ENCODE measurements around the gene RNF38.
"Not testable (repeated sequence)": the region's sequence is repeated elsewhere in the genome, so short reads cannot be mapped to it uniquely, and the experiment has no call there.

Gene RNF38

GRCh38 chr9:36322462-36322861, 77.6 kb downstream of the RNF38 start:
- DNase-seq (ENCODE audit: low read depth): no peak
- TF ChIP-seq, protein P1, sequence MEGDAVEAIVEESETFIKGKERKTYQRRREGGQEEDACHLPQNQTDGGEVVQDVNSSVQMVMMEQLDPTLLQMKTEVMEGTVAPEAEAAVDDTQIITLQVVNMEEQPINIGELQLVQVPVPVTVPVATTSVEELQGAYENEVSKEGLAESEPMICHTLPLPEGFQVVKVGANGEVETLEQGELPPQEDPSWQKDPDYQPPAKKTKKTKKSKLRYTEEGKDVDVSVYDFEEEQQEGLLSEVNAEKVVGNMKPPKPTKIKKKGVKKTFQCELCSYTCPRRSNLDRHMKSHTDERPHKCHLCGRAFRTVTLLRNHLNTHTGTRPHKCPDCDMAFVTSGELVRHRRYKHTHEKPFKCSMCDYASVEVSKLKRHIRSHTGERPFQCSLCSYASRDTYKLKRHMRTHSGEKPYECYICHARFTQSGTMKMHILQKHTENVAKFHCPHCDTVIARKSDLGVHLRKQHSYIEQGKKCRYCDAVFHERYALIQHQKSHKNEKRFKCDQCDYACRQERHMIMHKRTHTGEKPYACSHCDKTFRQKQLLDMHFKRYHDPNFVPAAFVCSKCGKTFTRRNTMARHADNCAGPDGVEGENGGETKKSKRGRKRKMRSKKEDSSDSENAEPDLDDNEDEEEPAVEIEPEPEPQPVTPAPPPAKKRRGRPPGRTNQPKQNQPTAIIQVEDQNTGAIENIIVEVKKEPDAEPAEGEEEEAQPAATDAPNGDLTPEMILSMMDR (IDR thresholded peaks at IDR 0.05; ENCODE audit: insufficient read depth, low read depth, low read length, missing control alignments): no peak
- no peak overlapping the region for H3K4me3 ChIP-seq (ENCODE audit: low read depth, low read length)

GRCh38 chr9:36321903-36322302, 78.2 kb downstream of the RNF38 start:
- not testable (repeated sequence) for DNase-seq (ENCODE audit: low read depth); H3K4me3 ChIP-seq (ENCODE audit: low read depth, low read length)

GRCh38 chr9:36320466-36320865, 79.6 kb downstream of the RNF38 start:
- DNase-seq (ENCODE audit: low read depth): no peak
- TF ChIP-seq, protein P1 (IDR thresholded peaks at IDR 0.05; ENCODE audit: insufficient read depth, low read depth, low read length, missing control alignments): no peak
- no peak overlapping the region for H3K4me3 ChIP-seq (ENCODE audit: low read depth, low read length)

DNA sequence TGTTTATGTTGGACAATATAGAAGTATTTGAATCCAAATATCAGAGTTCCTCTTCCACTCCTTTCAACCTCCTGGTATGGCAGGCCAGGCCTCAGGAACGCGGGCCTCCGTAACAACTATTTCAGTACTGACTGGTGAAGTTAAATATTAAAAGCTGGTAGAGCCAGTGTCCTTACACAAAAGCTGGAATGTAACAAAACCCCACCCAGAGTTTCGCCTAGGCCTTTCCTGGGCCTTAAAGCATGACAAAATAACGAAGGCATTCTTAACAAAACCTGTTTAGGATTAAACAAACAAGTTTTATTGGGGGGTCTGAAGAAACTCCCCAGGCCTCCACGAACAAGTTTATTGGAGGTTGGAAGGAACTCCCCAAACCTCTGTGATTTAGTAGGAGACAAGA, 80.3 kb downstream of the RNF38 start:
- no peak overlapping the region for H3K4me3 ChIP-seq (ENCODE audit: low read depth, low read length)
- no peak for DNase-seq (ENCODE audit: low read depth)
- TF ChIP-seq, protein P1 (IDR thresholded peaks at IDR 0.05; ENCODE audit: insufficient read depth, low read depth, low read length, missing control alignments): no peak

DNA sequence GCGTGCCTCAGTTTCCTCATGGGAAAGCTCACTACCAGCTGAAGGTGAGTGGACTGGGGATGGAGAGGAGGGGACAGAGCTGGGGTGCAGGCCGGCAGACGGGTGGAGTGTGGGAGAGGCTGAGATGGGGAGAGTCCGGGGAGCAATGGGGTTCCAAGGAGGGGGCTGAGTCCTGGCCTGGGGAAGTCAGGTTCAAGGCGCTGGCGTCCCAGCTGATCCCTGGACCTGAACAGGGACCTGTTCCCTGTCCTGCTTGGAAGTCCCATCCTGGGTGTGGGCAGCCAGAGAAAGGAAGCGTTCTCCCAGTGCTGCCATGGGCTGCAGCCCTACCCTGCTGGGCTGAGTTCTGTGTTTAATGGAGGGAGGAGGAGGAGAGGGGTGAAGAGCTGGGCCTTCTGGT, 80.9 kb downstream of the RNF38 start:
- DNase-seq (ENCODE audit: low read depth): no peak
- H3K4me3 ChIP-seq (ENCODE audit: low read depth, low read length): no peak overlapping the region
- TF ChIP-seq, protein P1 (IDR thresholded peaks at IDR 0.05; ENCODE audit: insufficient read depth, low read depth, low read length, missing control alignments): no peak

GRCh38 chr9:36318212-36318802, 81.8 kb downstream of the RNF38 start:
- H3K4me3 ChIP-seq (ENCODE audit: low read depth, low read length): no peak overlapping the region
- DNase-seq (ENCODE audit: low read depth): no peak
- TF ChIP-seq, protein P1 (IDR thresholded peaks at IDR 0.05; ENCODE audit: insufficient read depth, low read depth, low read length, missing control alignments): no peak

GRCh38 chr9:36317766-36318165, 82.3 kb downstream of the RNF38 start:
- TF ChIP-seq, protein P1 (IDR thresholded peaks at IDR 0.05; ENCODE audit: insufficient read depth, low read depth, low read length, missing control alignments): no peak
- no peak overlapping the region for H3K4me3 ChIP-seq (ENCODE audit: low read depth, low read length)
- DNase-seq (ENCODE audit: low read depth): no peak

All from GM12865 (cell line).